ENCODE measurements around the gene DPY19L2. TPM values are rescaled to one million over a fixed set of nuclear protein-coding genes. Genes with fewer than 3 reads are reported as not detected.
"Not testable (repeated sequence)": the region's sequence is repeated elsewhere in the genome, so short reads cannot be mapped to it uniquely, and the experiment has no call there.

The DPY19L2 gene
- total and polyA plus RNA-seq, 2 of the 13 experiments (the other 11 are each of a cell fraction or from before 2014, with no cell fraction given), result not detected

DNA sequence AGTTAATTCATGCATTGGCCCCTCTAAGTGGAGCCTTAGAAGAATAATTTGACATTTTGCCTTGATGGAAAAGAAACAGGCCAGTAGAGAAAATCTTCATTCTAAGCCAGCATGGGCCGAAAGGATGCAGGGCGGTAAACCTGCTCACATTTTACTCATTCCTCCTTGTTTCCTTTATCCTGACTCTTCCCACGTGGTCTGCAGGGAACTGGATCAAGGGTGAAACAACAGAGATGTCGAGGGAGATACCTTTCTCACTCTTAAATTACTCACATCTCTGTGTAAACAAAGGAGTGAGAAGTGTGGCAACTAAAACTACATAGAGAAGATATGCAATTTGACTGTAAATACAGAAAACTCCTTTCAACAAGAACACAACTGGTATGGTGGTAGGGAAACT is 73.5 kb downstream of the DPY19L2 start:
- H3K27ac ChIP-seq (ENCODE audit: extremely low read length, insufficient read depth, low read length); H3K36me3 ChIP-seq (replicated peaks in 1 of 2; ENCODE audit: control insufficient read depth in 1 of 2, insufficient read depth in 2 of 2, low read length in 2 of 2); H2AFZ ChIP-seq (ENCODE audit: low read length); H3K4me2 ChIP-seq (ENCODE audit: low read depth, low read length); BruUV-seq (replicated peaks); H3K27me3 ChIP-seq (ENCODE audit: control insufficient read depth in 1 of 2, insufficient read depth in 2 of 2, low read length in 2 of 2); H4K20me1 ChIP-seq (ENCODE audit: insufficient read depth, low read length); CTCF ChIA-PET (ENCODE audit: low intra/inter-chr PET ratio, low total read pairs); H3K4me3 ChIP-seq (replicated peaks in 1 of 3; ENCODE audit: insufficient read depth in 1 of 3, low read depth in 2 of 3, low read length in 3 of 3); POLR2A ChIA-PET; ATAC-seq; H3K4me1 ChIP-seq (ENCODE audit: insufficient read depth, low read length); intact Hi-C loops (cut with micrococcal nuclease; ENCODE audit: unreplicated experiment); H3K9me3 ChIP-seq (ENCODE audit: low read length); FAIRE-seq; H3K79me2 ChIP-seq (ENCODE audit: insufficient read depth, low read length); H3K9ac ChIP-seq (ENCODE audit: insufficient read depth, low read depth, low read length); in situ Hi-C loops (cut with HindIII; ENCODE audit: extremely low pct_ligation_motif_present, low pct_unique_long_range_greater_than_20kb); DNase-seq (ENCODE audit: low spot score): not testable (repeated sequence)
- WGBS (ENCODE audit: low lambda C conversion rate), result 1% methylated on average over 4 of the region's 4 CpGs

GRCh38 chr12:63584426-63584825 is 83.9 kb downstream of the DPY19L2 start:
- H3K4me2 ChIP-seq (ENCODE audit: low read depth, low read length); H3K27me3 ChIP-seq (ENCODE audit: control insufficient read depth in 1 of 2, insufficient read depth in 2 of 2, low read length in 2 of 2); H4K20me1 ChIP-seq (ENCODE audit: insufficient read depth, low read length); intact Hi-C loops (cut with micrococcal nuclease; ENCODE audit: unreplicated experiment); H3K4me1 ChIP-seq (ENCODE audit: insufficient read depth, low read length); H3K9me3 ChIP-seq (ENCODE audit: low read length); BruUV-seq (replicated peaks); POLR2A ChIA-PET; FAIRE-seq; in situ Hi-C loops (cut with HindIII; ENCODE audit: extremely low pct_ligation_motif_present, low pct_unique_long_range_greater_than_20kb); CTCF ChIA-PET (ENCODE audit: low intra/inter-chr PET ratio, low total read pairs); H2AFZ ChIP-seq (ENCODE audit: low read length); H3K27ac ChIP-seq (ENCODE audit: extremely low read length, insufficient read depth, low read length); H3K9ac ChIP-seq (ENCODE audit: insufficient read depth, low read depth, low read length); H3K36me3 ChIP-seq (replicated peaks in 1 of 2; ENCODE audit: control insufficient read depth in 1 of 2, insufficient read depth in 2 of 2, low read length in 2 of 2); H3K4me3 ChIP-seq (replicated peaks in 1 of 3; ENCODE audit: insufficient read depth in 1 of 3, low read depth in 2 of 3, low read length in 3 of 3); ATAC-seq; H3K79me2 ChIP-seq (ENCODE audit: insufficient read depth, low read length); TF ChIP-seq CREB1 (CRISPR knock-in tag; IDR thresholded peaks at IDR 0.05): not testable (repeated sequence)
- WGBS (ENCODE audit: low lambda C conversion rate), result 0% methylated on average over 3 of the region's 3 CpGs
- peak; percentile 1 for DNase-seq (ENCODE audit: low spot score)
- peak; percentile 54 for TF ChIP-seq CREB1 (IDR thresholded peaks at IDR 0.05)

DNA sequence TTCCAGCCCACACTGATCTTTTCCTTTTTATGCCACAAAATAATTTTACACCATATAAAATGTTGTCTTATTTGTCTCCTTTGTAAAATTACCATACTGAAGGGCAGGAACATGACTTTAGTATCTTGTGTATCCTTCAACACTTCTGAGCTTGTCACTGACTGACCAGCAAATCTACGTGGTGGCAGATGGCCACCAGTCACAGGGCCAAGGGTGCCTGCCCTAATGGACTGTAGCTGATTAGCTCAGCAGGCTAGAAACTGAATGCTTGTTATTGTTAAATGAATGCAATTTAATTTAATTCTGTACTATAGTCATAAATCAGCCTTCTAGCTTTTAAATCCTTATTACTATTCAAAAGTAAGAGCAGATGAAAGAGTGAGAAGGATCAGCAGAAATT is 85.0 kb downstream of the DPY19L2 start:
- in situ Hi-C loops (cut with HindIII; ENCODE audit: extremely low pct_ligation_motif_present, low pct_unique_long_range_greater_than_20kb); ATAC-seq; H3K79me2 ChIP-seq (ENCODE audit: insufficient read depth, low read length); H3K4me2 ChIP-seq (ENCODE audit: low read depth, low read length); intact Hi-C loops (cut with micrococcal nuclease; ENCODE audit: unreplicated experiment); CTCF ChIA-PET (ENCODE audit: low intra/inter-chr PET ratio, low total read pairs); H3K36me3 ChIP-seq (replicated peaks in 1 of 2; ENCODE audit: control insufficient read depth in 1 of 2, insufficient read depth in 2 of 2, low read length in 2 of 2); H3K4me1 ChIP-seq (ENCODE audit: insufficient read depth, low read length); DNase-seq (ENCODE audit: low spot score); POLR2A ChIA-PET; H3K4me3 ChIP-seq (replicated peaks in 1 of 3; ENCODE audit: insufficient read depth in 1 of 3, low read depth in 2 of 3, low read length in 3 of 3); H3K9me3 ChIP-seq (ENCODE audit: low read length); H4K20me1 ChIP-seq (ENCODE audit: insufficient read depth, low read length); H3K9ac ChIP-seq (ENCODE audit: insufficient read depth, low read depth, low read length); H2AFZ ChIP-seq (ENCODE audit: low read length); H3K27me3 ChIP-seq (ENCODE audit: control insufficient read depth in 1 of 2, insufficient read depth in 2 of 2, low read length in 2 of 2); FAIRE-seq; H3K27ac ChIP-seq (ENCODE audit: extremely low read length, insufficient read depth, low read length); BruUV-seq (replicated peaks): not testable (repeated sequence)
- 0% methylated on average over 1 of the region's 1 CpG for WGBS (ENCODE audit: low lambda C conversion rate)

GRCh38 chr12:63577631-63578030 is 90.7 kb downstream of the DPY19L2 start:
- in situ Hi-C loops (cut with HindIII; ENCODE audit: extremely low pct_ligation_motif_present, low pct_unique_long_range_greater_than_20kb); CTCF ChIA-PET (ENCODE audit: low intra/inter-chr PET ratio, low total read pairs); BruUV-seq (replicated peaks); H3K4me1 ChIP-seq (ENCODE audit: insufficient read depth, low read length); H3K79me2 ChIP-seq (ENCODE audit: insufficient read depth, low read length); H3K4me3 ChIP-seq (replicated peaks in 1 of 3; ENCODE audit: insufficient read depth in 1 of 3, low read depth in 2 of 3, low read length in 3 of 3); DNase-seq (ENCODE audit: low spot score); H4K20me1 ChIP-seq (ENCODE audit: insufficient read depth, low read length); H3K27ac ChIP-seq (ENCODE audit: extremely low read length, insufficient read depth, low read length); H3K9ac ChIP-seq (ENCODE audit: insufficient read depth, low read depth, low read length); POLR2A ChIA-PET; H2AFZ ChIP-seq (ENCODE audit: low read length); FAIRE-seq; intact Hi-C loops (cut with micrococcal nuclease; ENCODE audit: unreplicated experiment); H3K27me3 ChIP-seq (ENCODE audit: control insufficient read depth in 1 of 2, insufficient read depth in 2 of 2, low read length in 2 of 2); H3K36me3 ChIP-seq (replicated peaks in 1 of 2; ENCODE audit: control insufficient read depth in 1 of 2, insufficient read depth in 2 of 2, low read length in 2 of 2); H3K9me3 ChIP-seq (ENCODE audit: low read length); H3K4me2 ChIP-seq (ENCODE audit: low read depth, low read length); ATAC-seq: not testable (repeated sequence)
- 0% methylated on average over 2 of the region's 2 CpGs for WGBS (ENCODE audit: low lambda C conversion rate)
